ENCODE measurements around the gene FAM53B.
"Not testable (repeated sequence)": the region's sequence is repeated elsewhere in the genome, so short reads cannot be mapped to it uniquely, and the experiment has no call there.

The FAM53B gene

GRCh38 chr10:124616040-124616835 is 127.9 kb downstream of the FAM53B start:
- no peak for TF ChIP-seq Cebpa-rat (IDR thresholded peaks at IDR 0.05)
- H3K27ac ChIP-seq = peak overlapping the region in 2 of 11 experiments; percentile 3 to 23; a peak in 1 of 22 replicates
- no peak overlapping the region for H3K4me3 ChIP-seq
- H3K4me2 ChIP-seq = peak overlapping the region; percentile 93 to 99 (median 97)
- peaks cover 94 to 100% (median 100%) of the 10 kb centered on the region in 10 experiments for H3K4me1 ChIP-seq
- no peaks in the 10 kb centered on the region for H3K9me3 ChIP-seq (replicated peaks in 1 of 11)
- H3K9ac ChIP-seq = peak overlapping the region in 9 of 11 experiments; percentile 18 to 68 (median 35); a peak in 13 of 22 replicates
- H4K20me1 ChIP-seq = peaks cover 6 to 99% (median 77%) of the 10 kb centered on the region in 11 experiments; a peak in 20 of 22 replicates
- H3K27me3 ChIP-seq = peaks cover 0 to 42% (median 13%) of the 10 kb centered on the region in 11 experiments; a peak in 13 of 22 replicates
- H3K36me3 ChIP-seq = peaks cover 0 to 10% (median 0%) of the 10 kb centered on the region in 11 experiments; a peak in 2 of 22 replicates

- H3K9me3 ChIP-seq (replicated peaks in 1 of 11) = no peaks in the 10 kb centered on the region
- peaks cover 0 to 93% (median 67%) of the 10 kb centered on the region in 11 experiments; a peak in 18 of 22 replicates for H4K20me1 ChIP-seq
- H3K27me3 ChIP-seq = peaks cover 0 to 34% (median 5%) of the 10 kb centered on the region in 11 experiments; a peak in 11 of 22 replicates
- peak overlapping the region in 5 of 11 experiments; percentile 12 to 68 (median 44); a peak in 6 of 22 replicates for H3K9ac ChIP-seq
- peak overlapping the region in 10 of 11 experiments; percentile 93 to 99 (median 97); a peak in 19 of 22 replicates for H3K4me2 ChIP-seq
- H3K27ac ChIP-seq = peak overlapping the region in 7 of 11 experiments; percentile 9 to 57 (median 17); a peak in 6 of 22 replicates
- no peak overlapping the region for H3K4me3 ChIP-seq
- H3K36me3 ChIP-seq = 0 out of 22 replicates have a peak, but pooled peaks cover 0 to 5% (median 0%) of the 10 kb centered on the region in 11 experiments
- H3K4me1 ChIP-seq = peaks cover 91 to 99% (median 97%) of the 10 kb centered on the region in 10 experiments
- TF ChIP-seq Cebpa-rat (IDR thresholded peaks at IDR 0.05) = no peak
Observed at GRCh38 chr10:124615259-124615658, 128.9 kb downstream of the FAM53B start.

- Histone ChIP-seq H3K4me2 (peak overlapping the region; percentile 63 to 99 (median 97)), H3K9me3 (replicated peaks in 1 of 11) (no peaks in the 10 kb centered on the region), H3K27me3 (peaks cover 0 to 34% (median 5%) of the 10 kb centered on the region in 11 experiments; a peak in 11 of 22 replicates), H3K36me3 (0 out of 22 replicates have a peak, but pooled peaks cover 0 to 5% (median 0%) of the 10 kb centered on the region in 11 experiments), H4K20me1 (peaks cover 0 to 82% (median 56%) of the 10 kb centered on the region in 11 experiments; a peak in 18 of 22 replicates), H3K27ac (peak overlapping the region in 7 of 11 experiments; percentile 4 to 57 (median 25); a peak in 7 of 22 replicates), H3K9ac (peak overlapping the region in 8 of 11 experiments; percentile 1 to 60 (median 40); a peak in 12 of 22 replicates), H3K4me3 (no peak overlapping the region), H3K4me1 (peaks cover 80 to 96% (median 94%) of the 10 kb centered on the region in 10 experiments)
- no peak for TF ChIP-seq Cebpa-rat (IDR thresholded peaks at IDR 0.05)
Observed at GRCh38 chr10:124614003-124614659, 130.0 kb downstream of the FAM53B start.

GRCh38 chr10:124612611-124613498 is 131.3 kb downstream of the FAM53B start:
- no peak for TF ChIP-seq Cebpa-rat (IDR thresholded peaks at IDR 0.05)
- peaks cover 72 to 96% (median 91%) of the 10 kb centered on the region in 10 experiments for H3K4me1 ChIP-seq
- H3K27me3 ChIP-seq = peaks cover 0 to 37% (median 10%) of the 10 kb centered on the region in 11 experiments; a peak in 12 of 22 replicates
- peak overlapping the region in 8 of 11 experiments; percentile 41 to 78 (median 68); a peak in 14 of 22 replicates for H3K27ac ChIP-seq
- H3K4me3 ChIP-seq = no peak overlapping the region; a peak in 2 of 20 replicates
- peak overlapping the region in 7 of 11 experiments; percentile 49 to 65 (median 62); a peak in 13 of 22 replicates for H3K9ac ChIP-seq
- no peaks in the 10 kb centered on the region for H3K36me3 ChIP-seq
- peaks cover 0 to 70% (median 44%) of the 10 kb centered on the region in 11 experiments; a peak in 18 of 22 replicates for H4K20me1 ChIP-seq
- peak overlapping the region; percentile 84 to 99 (median 97) for H3K4me2 ChIP-seq
- no peaks in the 10 kb centered on the region for H3K9me3 ChIP-seq (replicated peaks in 1 of 11)

- Histone ChIP-seq H3K4me1 (peaks cover 72 to 96% (median 91%) of the 10 kb centered on the region in 10 experiments), H3K4me3 (peak overlapping the region in 6 of 10 experiments; percentile 11 to 59 (median 34); a peak in 9 of 20 replicates), H3K36me3 (no peaks in the 10 kb centered on the region), H3K4me2 (peak overlapping the region; percentile 84 to 99 (median 97)), H3K27me3 (peaks cover 0 to 36% (median 20%) of the 10 kb centered on the region in 11 experiments; a peak in 12 of 22 replicates), H3K9ac (peak overlapping the region in 10 of 11 experiments; percentile 29 to 65 (median 60); a peak in 18 of 22 replicates), H4K20me1 (peaks cover 0 to 67% (median 32%) of the 10 kb centered on the region in 11 experiments; a peak in 18 of 22 replicates), H3K27ac (peak overlapping the region; percentile 38 to 78 (median 66); a peak in 20 of 22 replicates), H3K9me3 (replicated peaks in 1 of 11) (no peaks in the 10 kb centered on the region)
- no peak for TF ChIP-seq Cebpa-rat (IDR thresholded peaks at IDR 0.05)
Observed at GRCh38 chr10:124611738-124612137, 132.4 kb downstream of the FAM53B start.

GRCh38 chr10:124610851-124611250 is 133.3 kb downstream of the FAM53B start:
- Histone ChIP-seq H3K27me3 (peaks cover 0 to 27% (median 11%) of the 10 kb centered on the region in 11 experiments; a peak in 12 of 22 replicates), H3K9ac (peak overlapping the region in 10 of 11 experiments; percentile 29 to 65 (median 60); a peak in 16 of 22 replicates), H3K27ac (peak overlapping the region in 8 of 11 experiments; percentile 59 to 78 (median 71); a peak in 17 of 22 replicates), H3K4me2 (peak overlapping the region; percentile 84 to 99 (median 97)), H3K4me3 (peak overlapping the region in 2 of 10 experiments; percentile 32 to 59; a peak in 5 of 20 replicates), H3K4me1 (peaks cover 72 to 96% (median 91%) of the 10 kb centered on the region in 10 experiments), H4K20me1 (peaks cover 0 to 66% (median 26%) of the 10 kb centered on the region in 11 experiments; a peak in 14 of 22 replicates)
- not testable (repeated sequence) for H3K9me3 ChIP-seq (replicated peaks in 1 of 11); H3K36me3 ChIP-seq

- not testable (repeated sequence) for H3K4me3 ChIP-seq; H3K27ac ChIP-seq; H3K36me3 ChIP-seq; H3K9ac ChIP-seq; H3K9me3 ChIP-seq (replicated peaks in 1 of 11)
- Histone ChIP-seq H4K20me1 (peaks cover 0 to 66% (median 23%) of the 10 kb centered on the region in 11 experiments; a peak in 13 of 22 replicates), H3K27me3 (peaks cover 0 to 22% (median 11%) of the 10 kb centered on the region in 11 experiments; a peak in 12 of 22 replicates), H3K4me1 (peaks cover 71 to 96% (median 91%) of the 10 kb centered on the region in 10 experiments), H3K4me2 (peak overlapping the region in 5 of 11 experiments; percentile 14 to 50 (median 33); a peak in 3 of 22 replicates)
Observed at GRCh38 chr10:124610186-124610585, 134.0 kb downstream of the FAM53B start.

All from BLaER1 treated with 17β-estradiol and CSF1 and Interleukin-3, amounts not matched to agents 10 nM and 100 nM (cell line).